ENCODE results near the gene CD63. TPM values are rescaled to one million over a fixed set of nuclear protein-coding genes. Genes with fewer than 3 reads are reported as not detected.
A peak's percentile ranks its signal among the peaks of the same experiment; 100 is the strongest.

The CD63 gene
- polyA plus RNA-seq, 2 donors = 334 to 463 TPM

DNA sequence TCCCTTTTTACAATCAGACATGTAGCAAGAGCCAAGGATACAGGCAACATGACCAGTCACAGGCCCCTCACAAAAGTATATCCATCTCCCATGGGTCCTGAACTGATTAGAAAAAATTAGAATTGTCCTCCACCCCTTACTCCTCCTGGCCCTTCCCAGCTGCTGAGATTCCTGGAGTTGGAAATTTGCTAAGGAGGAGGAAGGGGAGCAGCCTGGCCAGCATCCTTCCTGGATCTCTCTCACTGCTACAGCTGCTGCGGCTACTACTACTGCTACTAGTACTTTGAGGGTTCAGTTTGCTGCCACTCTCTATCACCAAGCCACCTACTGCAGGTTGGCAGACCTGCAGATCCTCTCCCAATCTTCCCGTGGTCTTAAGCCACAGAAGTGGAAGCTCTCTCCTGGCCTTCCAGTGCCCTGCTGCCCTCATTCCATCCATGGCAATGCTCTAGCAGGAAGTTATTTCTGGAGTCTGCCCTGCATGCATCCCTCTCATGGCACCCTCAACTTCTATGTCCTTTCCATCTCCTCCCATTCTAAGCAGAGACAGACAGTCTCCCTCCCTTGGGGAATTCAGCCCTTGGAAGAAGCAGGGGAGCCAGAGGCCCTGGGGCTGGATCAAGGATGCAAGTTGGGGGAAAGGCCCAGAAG, 22.1 kb downstream of the CD63 start:
- 61 to 71% methylated on average over 2 of the region's 2 CpGs for WGBS, 2 donors
- Histone ChIP-seq H3K4me1 (ENCODE audit: control insufficient read depth in 2 of 2, insufficient read depth in 2 of 2, low read length in 1 of 2) (peaks cover 0 to 6% of the 10 kb centered on the region in 2 donors), H3K36me3 (ENCODE audit: control insufficient read depth in 2 of 2, insufficient read depth in 2 of 2, low read length in 1 of 2) (no peaks in the 10 kb centered on the region), H3K27ac (ENCODE audit: low read depth in 2 of 2, low read length in 1 of 2) (peak overlapping the region; percentile 69 to 78), H3K27me3 (ENCODE audit: control insufficient read depth in 1 of 2, insufficient read depth in 2 of 2, low read length in 2 of 2) (peaks cover 0 to 2% of the 10 kb centered on the region in 2 donors), H3K9me3 (ENCODE audit: control insufficient read depth in 2 of 2, insufficient read depth in 1 of 2, low read depth in 1 of 2, low read length in 1 of 2) (no peaks in the 10 kb centered on the region), H3K4me3 (ENCODE audit: low read depth in 1 of 2, low read length in 2 of 2) (peak overlapping the region; percentile 51 to 65)

DNA sequence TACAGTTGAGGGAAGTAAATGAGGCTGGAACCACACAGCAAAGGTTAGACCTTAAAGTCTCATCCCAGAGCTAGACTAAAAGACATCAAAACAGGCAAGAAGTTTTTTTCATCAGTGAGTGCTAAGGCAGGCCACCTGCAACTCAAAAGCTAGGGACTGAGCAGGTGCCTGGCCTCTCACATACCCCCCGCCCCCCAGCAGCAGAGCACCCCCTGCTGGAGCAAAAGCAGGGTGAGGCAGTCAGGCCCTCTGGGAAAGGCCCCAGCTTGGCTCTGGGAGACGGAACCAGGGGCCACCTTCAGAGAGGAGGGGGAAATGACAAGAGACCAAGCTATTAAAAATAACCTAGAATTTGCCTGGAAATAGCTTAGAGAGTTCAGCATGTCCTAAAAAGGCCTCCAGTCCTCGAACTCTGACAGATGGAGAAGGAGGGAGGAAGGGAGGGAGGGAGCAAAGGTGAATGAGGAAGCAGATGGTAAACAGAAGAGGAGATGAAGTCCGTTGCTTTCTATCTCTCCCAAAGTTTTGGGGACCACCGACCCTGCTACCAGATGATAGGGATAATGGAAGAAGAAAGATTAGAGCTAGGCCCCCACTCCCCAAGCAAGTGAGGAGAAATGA, 22.9 kb downstream of the CD63 start:
- Histone ChIP-seq H3K36me3 (ENCODE audit: control insufficient read depth in 2 of 2, insufficient read depth in 2 of 2, low read length in 1 of 2) (no peaks in the 10 kb centered on the region), H3K27me3 (ENCODE audit: control insufficient read depth in 1 of 2, insufficient read depth in 2 of 2, low read length in 2 of 2) (peaks cover 0 to 2% of the 10 kb centered on the region in 2 donors), H3K27ac (ENCODE audit: low read depth in 2 of 2, low read length in 1 of 2) (peak overlapping the region; percentile 52 to 78), H3K4me1 (ENCODE audit: control insufficient read depth in 2 of 2, insufficient read depth in 2 of 2, low read length in 1 of 2) (peaks cover under 1 to 6% of the 10 kb centered on the region in 2 donors), H3K9me3 (ENCODE audit: control insufficient read depth in 2 of 2, insufficient read depth in 1 of 2, low read depth in 1 of 2, low read length in 1 of 2) (no peaks in the 10 kb centered on the region), H3K4me3 (ENCODE audit: low read depth in 1 of 2, low read length in 2 of 2) (peak overlapping the region in 1 of 2 donors; percentile 20)
- WGBS, 2 donors = 43 to 52% methylated on average over 5 of the region's 5 CpGs

DNA sequence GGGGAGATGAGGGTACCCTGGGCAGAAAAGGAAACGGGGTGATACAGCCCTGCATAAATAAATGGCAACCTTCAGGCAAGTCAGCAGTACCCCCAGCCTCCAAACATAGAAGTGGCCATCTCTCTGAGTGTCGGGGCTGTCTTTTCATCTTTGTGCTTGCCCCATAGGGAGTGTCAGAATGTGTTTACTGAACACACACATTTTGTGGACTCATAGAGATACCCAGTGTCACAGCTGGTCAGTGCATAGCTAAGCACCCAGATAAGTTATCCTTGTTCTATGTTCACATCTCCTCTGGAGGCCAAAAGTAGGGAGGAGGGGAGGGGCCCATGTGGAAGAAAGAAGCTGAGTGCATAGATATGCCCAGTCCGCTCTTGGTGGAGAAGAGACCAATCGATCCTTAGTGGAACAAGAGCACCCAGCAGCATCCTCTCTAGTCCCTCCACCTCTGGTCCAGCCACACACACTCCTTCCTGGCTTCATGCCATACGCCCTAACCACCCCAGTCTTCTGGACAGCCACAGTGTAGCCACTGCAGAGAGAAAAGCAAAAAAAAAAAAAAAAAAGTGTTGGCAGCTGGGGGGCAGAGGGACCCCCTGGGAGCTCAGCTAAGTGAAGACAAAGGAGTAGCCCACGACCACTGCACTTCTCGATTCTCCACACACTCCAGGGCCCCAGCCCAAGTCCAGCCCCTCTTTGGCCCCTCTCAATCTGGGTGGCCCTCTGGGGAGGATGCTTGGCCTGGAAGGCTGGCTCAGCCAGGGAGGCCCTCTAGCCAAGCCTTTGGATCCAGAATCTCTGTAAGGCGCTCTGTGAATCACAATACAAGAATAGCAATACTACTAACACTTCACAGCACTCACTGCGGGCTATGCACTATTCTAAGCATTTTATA, 23.7 kb downstream of the CD63 start:
- peaks cover 6 to 7% of the 10 kb centered on the region in 2 donors for H3K4me1 ChIP-seq (ENCODE audit: control insufficient read depth in 2 of 2, insufficient read depth in 2 of 2, low read length in 1 of 2)
- WGBS, 2 donors = 68 to 71% methylated on average over 9 of the region's 9 CpGs
- H3K27me3 ChIP-seq (ENCODE audit: control insufficient read depth in 1 of 2, insufficient read depth in 2 of 2, low read length in 2 of 2) = peaks cover 0 to 2% of the 10 kb centered on the region in 2 donors
- H3K4me3 ChIP-seq (ENCODE audit: low read depth in 1 of 2, low read length in 2 of 2) = peak overlapping the region in 1 of 2 donors; percentile 0
- H3K9me3 ChIP-seq (ENCODE audit: control insufficient read depth in 2 of 2, insufficient read depth in 1 of 2, low read depth in 1 of 2, low read length in 1 of 2) = no peaks in the 10 kb centered on the region
- H3K36me3 ChIP-seq (ENCODE audit: control insufficient read depth in 2 of 2, insufficient read depth in 2 of 2, low read length in 1 of 2) = no peaks in the 10 kb centered on the region
- peak overlapping the region; percentile 17 to 75 for H3K27ac ChIP-seq (ENCODE audit: low read depth in 2 of 2, low read length in 1 of 2)

DNA sequence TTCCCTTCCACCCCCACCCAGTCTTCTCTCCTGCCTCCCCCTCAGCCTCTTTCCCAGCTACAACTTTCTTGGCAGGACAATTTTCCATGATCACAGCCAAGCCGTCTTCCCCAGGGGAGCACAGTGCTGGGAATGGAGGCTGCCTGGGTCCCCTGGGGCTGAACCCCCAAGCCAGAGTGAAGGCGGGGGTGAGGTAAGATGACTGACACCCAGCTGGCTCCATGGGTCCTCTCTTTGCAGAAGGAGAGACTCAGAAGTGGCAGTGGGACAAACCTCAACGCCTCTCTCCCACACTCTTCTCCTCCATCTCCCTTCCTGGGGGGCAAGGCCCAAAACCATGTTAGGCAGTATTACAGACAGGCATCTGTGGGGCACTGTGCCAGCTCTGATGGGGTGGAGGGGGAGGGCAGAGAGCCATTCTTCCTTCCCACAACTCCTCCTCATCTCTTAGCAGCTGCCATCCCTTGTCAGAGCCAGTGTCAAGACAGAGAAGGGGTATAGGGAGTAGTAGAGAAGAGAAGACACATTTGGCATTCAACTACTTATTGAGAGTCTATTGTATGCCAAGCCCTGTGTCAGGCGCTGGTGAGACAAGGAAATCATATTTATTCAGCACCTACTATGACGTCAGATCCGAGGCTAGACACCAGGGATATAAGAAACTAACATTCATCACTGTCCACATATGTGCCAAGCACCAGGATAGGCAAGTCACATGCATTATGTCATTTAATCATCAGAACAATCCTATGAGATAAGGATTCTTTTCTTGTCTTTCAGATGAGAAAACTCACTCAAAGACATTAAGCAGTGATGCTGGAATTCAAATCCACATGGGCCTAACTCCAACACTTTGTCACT, 24.7 kb downstream of the CD63 start:
- Histone ChIP-seq H3K36me3 (ENCODE audit: control insufficient read depth in 2 of 2, insufficient read depth in 2 of 2, low read length in 1 of 2) (no peaks in the 10 kb centered on the region), H3K4me3 (ENCODE audit: low read depth in 1 of 2, low read length in 2 of 2) (peak overlapping the region in 1 of 2 donors; percentile 0), H3K4me1 (ENCODE audit: control insufficient read depth in 2 of 2, insufficient read depth in 2 of 2, low read length in 1 of 2) (peaks cover 6 to 7% of the 10 kb centered on the region in 2 donors), H3K27me3 (ENCODE audit: control insufficient read depth in 1 of 2, insufficient read depth in 2 of 2, low read length in 2 of 2) (peaks cover 0 to 2% of the 10 kb centered on the region in 2 donors), H3K27ac (ENCODE audit: low read depth in 2 of 2, low read length in 1 of 2) (peak overlapping the region; percentile 30 to 75), H3K9me3 (ENCODE audit: control insufficient read depth in 2 of 2, insufficient read depth in 1 of 2, low read depth in 1 of 2, low read length in 1 of 2) (no peaks in the 10 kb centered on the region)
- 63 to 65% methylated on average over 6 of the region's 6 CpGs for WGBS, 2 donors

DNA sequence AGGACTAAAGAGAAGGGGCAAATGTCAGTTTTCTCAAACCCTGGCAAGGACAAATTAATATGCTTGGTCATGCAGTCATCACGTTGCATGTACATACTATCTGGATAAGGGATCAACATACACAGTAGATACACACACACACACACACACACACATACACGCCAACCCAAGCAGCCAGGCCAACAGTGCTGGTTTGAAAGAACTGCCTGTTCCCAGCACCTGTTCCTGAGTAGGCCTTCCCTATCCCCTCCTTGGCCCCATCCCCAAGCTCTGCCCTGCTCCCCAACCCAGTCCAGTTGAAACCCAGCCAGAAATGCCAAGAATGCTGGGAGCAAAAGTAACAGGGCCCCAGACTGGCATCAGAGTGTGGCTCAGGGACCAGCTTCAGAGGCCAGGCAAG, 25.5 kb downstream of the CD63 start:
- no peak overlapping the region for H3K4me3 ChIP-seq (ENCODE audit: low read depth in 1 of 2, low read length in 2 of 2)
- no peaks in the 10 kb centered on the region for H3K9me3 ChIP-seq (ENCODE audit: control insufficient read depth in 2 of 2, insufficient read depth in 1 of 2, low read depth in 1 of 2, low read length in 1 of 2)
- H3K4me1 ChIP-seq (ENCODE audit: control insufficient read depth in 2 of 2, insufficient read depth in 2 of 2, low read length in 1 of 2) = peaks cover 4 to 7% of the 10 kb centered on the region in 2 donors
- peaks cover 0 to 2% of the 10 kb centered on the region in 2 donors for H3K27me3 ChIP-seq (ENCODE audit: control insufficient read depth in 1 of 2, insufficient read depth in 2 of 2, low read length in 2 of 2)
- WGBS, 2 donors = 48 to 66% methylated on average over 2 of the region's 2 CpGs
- H3K36me3 ChIP-seq (ENCODE audit: control insufficient read depth in 2 of 2, insufficient read depth in 2 of 2, low read length in 1 of 2) = no peaks in the 10 kb centered on the region
- peak overlapping the region in 1 of 2 donors; percentile 18 for H3K27ac ChIP-seq (ENCODE audit: low read depth in 2 of 2, low read length in 1 of 2)

DNA sequence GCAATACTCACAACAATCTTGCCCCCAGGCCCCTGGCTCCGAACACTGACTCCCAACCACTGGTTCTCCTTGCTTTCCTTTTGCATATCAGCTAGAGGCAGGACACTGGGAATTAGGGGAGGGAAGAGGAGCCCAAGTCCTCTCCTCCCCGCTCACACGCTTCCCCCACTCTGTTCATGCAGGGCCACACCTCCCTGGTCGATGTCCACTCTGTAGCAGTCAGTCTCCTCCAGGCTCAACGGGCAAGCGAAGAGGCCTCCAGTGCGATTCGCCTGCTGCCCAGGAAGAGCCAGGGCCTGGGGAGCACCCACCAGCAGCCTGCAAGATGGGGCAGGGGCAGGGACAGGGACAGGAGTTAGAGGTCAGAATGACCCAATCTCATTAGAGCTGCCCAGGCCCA, 25.9 kb downstream of the CD63 start:
- no peak overlapping the region for H3K4me3 ChIP-seq (ENCODE audit: low read depth in 1 of 2, low read length in 2 of 2)
- H3K27ac ChIP-seq (ENCODE audit: low read depth in 2 of 2, low read length in 1 of 2) = peak overlapping the region in 1 of 2 donors; percentile 38
- WGBS, 2 donors = 79 to 89% methylated on average over 8 of the region's 8 CpGs
- peaks cover 0 to 2% of the 10 kb centered on the region in 2 donors for H3K27me3 ChIP-seq (ENCODE audit: control insufficient read depth in 1 of 2, insufficient read depth in 2 of 2, low read length in 2 of 2)
- peaks cover 0 to under 1% of the 10 kb centered on the region in 2 donors for H3K36me3 ChIP-seq (ENCODE audit: control insufficient read depth in 2 of 2, insufficient read depth in 2 of 2, low read length in 1 of 2)
- H3K9me3 ChIP-seq (ENCODE audit: control insufficient read depth in 2 of 2, insufficient read depth in 1 of 2, low read depth in 1 of 2, low read length in 1 of 2) = no peaks in the 10 kb centered on the region
- peaks cover 4 to 7% of the 10 kb centered on the region in 2 donors for H3K4me1 ChIP-seq (ENCODE audit: control insufficient read depth in 2 of 2, insufficient read depth in 2 of 2, low read length in 1 of 2)

DNA sequence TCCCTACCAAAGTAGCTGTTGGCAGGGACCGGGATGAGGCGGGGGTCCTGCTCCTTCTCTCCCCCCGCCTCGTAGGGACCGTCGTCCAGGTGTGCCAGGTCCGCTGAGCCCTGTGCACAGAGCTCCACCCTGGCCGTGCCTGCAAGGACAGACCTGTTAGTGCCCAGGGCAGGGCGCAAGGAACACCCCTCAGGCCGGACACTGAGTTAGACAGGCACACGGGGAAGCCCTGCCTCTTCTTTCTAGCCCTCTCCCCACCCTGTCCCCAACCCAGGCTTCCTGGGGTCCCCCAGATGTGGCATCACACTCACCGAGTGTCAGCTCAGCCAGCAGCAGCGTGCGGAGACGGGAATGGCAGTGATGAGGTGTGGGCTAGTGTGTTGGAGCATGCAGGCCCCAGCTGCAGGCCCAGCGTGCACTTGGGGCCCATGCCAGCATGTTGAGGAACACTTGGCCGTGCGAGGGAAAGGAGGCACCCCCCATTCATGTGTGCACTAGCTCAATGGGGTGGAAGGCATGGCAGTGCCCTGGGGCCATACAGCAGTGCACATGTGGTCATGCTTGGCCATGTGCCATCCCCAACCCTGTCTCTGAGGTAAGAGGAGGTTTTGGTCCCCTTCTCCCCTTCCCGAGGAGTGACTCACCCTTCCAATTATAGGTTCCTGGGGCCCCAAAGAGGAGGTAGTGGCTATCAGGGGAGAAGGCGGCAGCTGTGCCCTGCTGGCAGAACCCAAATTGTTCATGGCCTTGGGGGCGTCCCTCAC, 28.4 kb downstream of the CD63 start:
- 72 to 73% methylated on average over 21 of the region's 21 CpGs for WGBS, 2 donors
- peaks cover 0 to 7% of the 10 kb centered on the region in 2 donors for H3K4me1 ChIP-seq (ENCODE audit: control insufficient read depth in 2 of 2, insufficient read depth in 2 of 2, low read length in 1 of 2)
- H3K4me3 ChIP-seq (ENCODE audit: low read depth in 1 of 2, low read length in 2 of 2) = no peak overlapping the region
- no peaks in the 10 kb centered on the region for H3K9me3 ChIP-seq (ENCODE audit: control insufficient read depth in 2 of 2, insufficient read depth in 1 of 2, low read depth in 1 of 2, low read length in 1 of 2)
- H3K36me3 ChIP-seq (ENCODE audit: control insufficient read depth in 2 of 2, insufficient read depth in 2 of 2, low read length in 1 of 2) = peaks cover 0 to 3% of the 10 kb centered on the region in 2 donors
- no peak overlapping the region for H3K27ac ChIP-seq (ENCODE audit: low read depth in 2 of 2, low read length in 1 of 2)
- no peaks in the 10 kb centered on the region for H3K27me3 ChIP-seq (ENCODE audit: control insufficient read depth in 1 of 2, insufficient read depth in 2 of 2, low read length in 2 of 2)

DNA sequence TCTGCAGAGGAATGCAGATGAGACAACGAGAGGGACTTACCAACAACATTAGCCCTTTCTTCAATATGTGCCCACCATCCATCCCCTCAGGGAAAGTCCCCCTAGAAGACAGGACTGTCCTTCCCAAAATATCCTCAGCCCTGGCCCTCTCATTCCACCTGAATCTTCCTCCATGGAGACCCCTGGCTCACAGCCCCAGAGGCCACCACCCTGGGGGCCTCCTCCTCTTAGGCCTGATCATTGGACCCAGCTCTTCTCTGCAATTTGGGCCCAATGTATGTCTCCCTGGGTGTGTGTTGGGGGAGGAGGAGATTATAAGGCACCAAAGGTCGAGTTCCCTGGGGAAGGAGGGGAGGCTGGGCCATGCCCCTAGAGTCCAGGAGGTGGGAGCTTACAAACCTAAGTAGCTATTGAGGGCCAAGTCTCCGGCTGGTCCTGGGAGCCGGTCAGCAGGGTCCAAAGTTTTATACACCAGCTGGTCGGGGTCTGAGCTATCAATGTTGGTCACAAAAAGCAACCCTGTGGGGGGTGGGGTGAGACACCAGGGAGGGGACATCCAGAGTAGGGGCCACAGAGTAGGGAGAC, 29.2 kb downstream of the CD63 start:
- no peak overlapping the region for H3K27ac ChIP-seq (ENCODE audit: low read depth in 2 of 2, low read length in 1 of 2)
- no peaks in the 10 kb centered on the region for H3K9me3 ChIP-seq (ENCODE audit: control insufficient read depth in 2 of 2, insufficient read depth in 1 of 2, low read depth in 1 of 2, low read length in 1 of 2)
- H3K4me3 ChIP-seq (ENCODE audit: low read depth in 1 of 2, low read length in 2 of 2) = no peak overlapping the region
- 64 to 73% methylated on average over 5 of the region's 5 CpGs for WGBS, 2 donors
- peaks cover 0 to 3% of the 10 kb centered on the region in 2 donors for H3K36me3 ChIP-seq (ENCODE audit: control insufficient read depth in 2 of 2, insufficient read depth in 2 of 2, low read length in 1 of 2)
- H3K27me3 ChIP-seq (ENCODE audit: control insufficient read depth in 1 of 2, insufficient read depth in 2 of 2, low read length in 2 of 2) = no peaks in the 10 kb centered on the region
- peaks cover 0 to 7% of the 10 kb centered on the region in 2 donors for H3K4me1 ChIP-seq (ENCODE audit: control insufficient read depth in 2 of 2, insufficient read depth in 2 of 2, low read length in 1 of 2)
